Caco-2 (cell line): Measurements from ENCODE around the gene ABHD12B. TPM values are rescaled to one million over a fixed set of nuclear protein-coding genes. Genes with fewer than 3 reads are reported as not detected.

ENCODE experiments used
- BruUV-seq: library from RNA; stranded (reverse); fragments of 400-500 nt; replicated peaks from 2 replicates; lab custom pipeline; 2021; lab: Mats Ljungman, UMichigan
- CTCF ChIA-PET: fragments of 300-600 bp; sonication (Branson Sonifier 250); formaldehyde crosslinking; loops from one replicate; lab custom pipeline; 2022; ENCODE audit warnings: antibody characterized with exemption; lab: Charles Lee
- POLR2A ChIA-PET: fragments of 300-600 bp; sonication (Branson Sonifier 250); formaldehyde crosslinking; loops from one replicate; lab custom pipeline; 2022; ENCODE audit warnings: antibody characterized with exemption; lab: Charles Lee
- DNase-seq, 2 experiments: peaks; one replicate each; pipeline versions ENCODE4 v3.0.0 to v3.0.0-alpha.2; 2020 to 2022
- H3K27me3 ChIP-seq: replicated peaks from 2 replicates; pipeline ENCODE4 v1.6.0; 2011; ENCODE audit warnings: low read length; ENCODE audit not compliant: control insufficient read depth, insufficient read depth
- H3K36me3 ChIP-seq: 2 replicates; pipeline ENCODE4 v1.5.1; 2011; ENCODE audit warnings: low read length; ENCODE audit not compliant: control insufficient read depth, insufficient read depth
- H3K4me1 ChIP-seq: fragments of 250-450 bp; sonication (Bioruptor Pico); 2 replicates; pipeline ENCODE4 v1.5.1; 2020; ENCODE audit warnings: mild to moderate bottlenecking
- H3K4me3 ChIP-seq: 2 replicates; pipeline ENCODE4 v1.5.1; 2011; ENCODE audit warnings: low read depth, mild to moderate bottlenecking, control low read depth, low read length
- H3K9me3 ChIP-seq: fragments of 250-450 bp; sonication (Bioruptor Pico); 2 replicates; pipeline ENCODE4 v1.5.1; 2020; ENCODE audit warnings: mild to moderate bottlenecking, moderate library complexity
- H3K27ac Mint-ChIP-seq: one replicate; pipeline ENCODE4 v1.8.0; 2022; ENCODE audit warnings: mixed read lengths; ENCODE audit not compliant: unreplicated experiment
- H3K27me3 Mint-ChIP-seq: one replicate; pipeline ENCODE4 v1.8.0; 2022; ENCODE audit warnings: mixed read lengths; ENCODE audit not compliant: insufficient read depth, unreplicated experiment
- H3K36me3 Mint-ChIP-seq: one replicate; pipeline ENCODE4 v1.8.0; 2022; ENCODE audit warnings: mild to moderate bottlenecking, mixed read lengths; ENCODE audit not compliant: insufficient read depth, unreplicated experiment
- H3K4me1 Mint-ChIP-seq: one replicate; pipeline ENCODE4 v1.8.0; 2022; ENCODE audit warnings: low read depth, mixed read lengths; ENCODE audit not compliant: unreplicated experiment
- H3K4me3 Mint-ChIP-seq: one replicate; pipeline ENCODE4 v1.8.0; 2022; ENCODE audit warnings: mild to moderate bottlenecking, moderate library complexity, mixed read lengths; ENCODE audit not compliant: unreplicated experiment
- H3K9me3 Mint-ChIP-seq: one replicate; pipeline ENCODE4 v1.8.0; 2022; ENCODE audit warnings: mixed read lengths; ENCODE audit not compliant: unreplicated experiment
- intact Hi-C: fragments of 100-400 bp; cut with micrococcal nuclease; formaldehyde crosslinking; loops from one replicate; pipeline ENCODE4 v1.10.0; 2022; ENCODE audit not compliant: unreplicated experiment
- total RNA-seq: library from RNA; stranded (reverse); gene quantifications from 2 replicates; pipeline ENCODE4 v1.2.3, GENCODE V29; 2022
- TF ChIP-seq, protein P1 (sequence below), 2 experiments: fragments of 200-600 bp in 1 of 2; IDR thresholded peaks; 1 replicate in 1 of 2; 2 replicates in 1 of 2; pipeline versions ENCODE4 v1.5.1 to v1.8.0; 2011 to 2022; ENCODE audit warnings: antibody characterized with exemption in 1 of 2, control low read depth in 1 of 2, inconsistent platforms in 1 of 2, low read depth in 1 of 2, low read length in 1 of 2, mild to moderate bottlenecking in 1 of 2, moderate library complexity in 1 of 2; ENCODE audit not compliant: insufficient read depth in 1 of 2, severe bottlenecking in 1 of 2, unreplicated experiment in 1 of 2

Gene ABHD12B
- total RNA-seq, 1 experiment from 2014 or later, result not detected

DNA sequence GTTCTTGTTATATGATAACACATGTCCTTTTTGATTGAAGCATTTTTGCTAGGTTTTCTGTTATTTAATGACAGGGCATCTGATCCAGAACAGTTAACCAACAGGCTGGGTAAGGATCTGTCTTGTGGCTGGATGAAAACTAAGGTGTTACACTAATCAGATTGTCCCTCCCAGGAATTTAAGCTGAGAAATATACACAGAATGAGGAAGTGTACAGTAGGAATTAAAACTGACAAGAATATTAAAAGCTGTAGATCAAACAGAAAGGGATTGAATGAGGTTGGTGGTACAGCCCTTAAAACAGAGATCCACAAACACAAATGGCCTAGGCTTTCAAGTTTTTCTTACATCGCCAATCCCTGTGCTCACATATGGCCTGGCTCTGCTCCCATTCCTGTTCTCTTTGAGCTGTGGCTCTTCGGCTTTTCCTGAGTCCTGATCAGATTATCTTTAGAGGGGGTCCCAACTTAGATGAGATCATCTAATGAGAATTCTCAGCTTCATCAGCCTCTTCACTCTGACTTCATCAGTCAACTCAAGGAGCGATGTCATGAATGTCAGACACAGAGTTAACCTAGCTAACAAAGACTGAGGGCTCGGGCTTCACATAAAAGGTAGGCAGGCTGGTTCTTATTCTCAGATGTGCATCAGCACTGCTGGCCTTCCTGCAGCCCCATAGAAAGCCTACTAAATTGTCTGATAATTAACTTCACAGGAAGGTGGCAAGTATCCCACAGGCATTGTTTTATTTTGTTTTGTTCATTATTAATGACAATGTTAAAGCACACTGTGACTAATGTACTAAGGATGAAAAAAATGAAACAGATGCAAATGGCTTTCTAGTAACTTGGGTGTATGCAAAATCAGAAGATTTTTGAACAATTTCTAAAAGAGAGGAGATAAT is 61.0 kb downstream of the ABHD12B start:
- ChIA-PET POLR2A (interaction anchor here (0.6 kb wide), 1 partner anchor 325 kb away, joined by 3 read pairs; no protein-coding TSS in a partner anchor), CTCF (no interaction called here)
- Histone ChIP-seq H3K9me3 (no peaks in the 10 kb centered on the region), H3K36me3 (0 out of 2 replicates have a peak, but pooled peaks cover 1% of the 10 kb centered on the region), H3K27me3 (no peaks in the 10 kb centered on the region), H3K4me1 (peaks cover 23% of the 10 kb centered on the region), H3K4me3 (no peak overlapping the region)
- no peaks in the 10 kb centered on the region for H3K27me3 Mint-ChIP-seq
- DNase-seq, result no peak
- H3K9me3 Mint-ChIP-seq, result no peaks in the 10 kb centered on the region
- intact Hi-C loops, result no loop called here
- H3K36me3 Mint-ChIP-seq, result peaks cover 20% of the 10 kb centered on the region
- BruUV-seq, result no TSS peak
- no peak overlapping the region for H3K4me3 Mint-ChIP-seq
- TF ChIP-seq, protein P1, sequence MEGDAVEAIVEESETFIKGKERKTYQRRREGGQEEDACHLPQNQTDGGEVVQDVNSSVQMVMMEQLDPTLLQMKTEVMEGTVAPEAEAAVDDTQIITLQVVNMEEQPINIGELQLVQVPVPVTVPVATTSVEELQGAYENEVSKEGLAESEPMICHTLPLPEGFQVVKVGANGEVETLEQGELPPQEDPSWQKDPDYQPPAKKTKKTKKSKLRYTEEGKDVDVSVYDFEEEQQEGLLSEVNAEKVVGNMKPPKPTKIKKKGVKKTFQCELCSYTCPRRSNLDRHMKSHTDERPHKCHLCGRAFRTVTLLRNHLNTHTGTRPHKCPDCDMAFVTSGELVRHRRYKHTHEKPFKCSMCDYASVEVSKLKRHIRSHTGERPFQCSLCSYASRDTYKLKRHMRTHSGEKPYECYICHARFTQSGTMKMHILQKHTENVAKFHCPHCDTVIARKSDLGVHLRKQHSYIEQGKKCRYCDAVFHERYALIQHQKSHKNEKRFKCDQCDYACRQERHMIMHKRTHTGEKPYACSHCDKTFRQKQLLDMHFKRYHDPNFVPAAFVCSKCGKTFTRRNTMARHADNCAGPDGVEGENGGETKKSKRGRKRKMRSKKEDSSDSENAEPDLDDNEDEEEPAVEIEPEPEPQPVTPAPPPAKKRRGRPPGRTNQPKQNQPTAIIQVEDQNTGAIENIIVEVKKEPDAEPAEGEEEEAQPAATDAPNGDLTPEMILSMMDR (IDR thresholded peaks at IDR 0.05; ENCODE audit: insufficient read depth in 1 of 2, low read depth in 1 of 2, low read length in 1 of 2, severe bottlenecking in 1 of 2, unreplicated experiment in 1 of 2), result no peak
- H3K27ac Mint-ChIP-seq, result no peak overlapping the region
- no peaks in the 10 kb centered on the region for H3K4me1 Mint-ChIP-seq

DNA sequence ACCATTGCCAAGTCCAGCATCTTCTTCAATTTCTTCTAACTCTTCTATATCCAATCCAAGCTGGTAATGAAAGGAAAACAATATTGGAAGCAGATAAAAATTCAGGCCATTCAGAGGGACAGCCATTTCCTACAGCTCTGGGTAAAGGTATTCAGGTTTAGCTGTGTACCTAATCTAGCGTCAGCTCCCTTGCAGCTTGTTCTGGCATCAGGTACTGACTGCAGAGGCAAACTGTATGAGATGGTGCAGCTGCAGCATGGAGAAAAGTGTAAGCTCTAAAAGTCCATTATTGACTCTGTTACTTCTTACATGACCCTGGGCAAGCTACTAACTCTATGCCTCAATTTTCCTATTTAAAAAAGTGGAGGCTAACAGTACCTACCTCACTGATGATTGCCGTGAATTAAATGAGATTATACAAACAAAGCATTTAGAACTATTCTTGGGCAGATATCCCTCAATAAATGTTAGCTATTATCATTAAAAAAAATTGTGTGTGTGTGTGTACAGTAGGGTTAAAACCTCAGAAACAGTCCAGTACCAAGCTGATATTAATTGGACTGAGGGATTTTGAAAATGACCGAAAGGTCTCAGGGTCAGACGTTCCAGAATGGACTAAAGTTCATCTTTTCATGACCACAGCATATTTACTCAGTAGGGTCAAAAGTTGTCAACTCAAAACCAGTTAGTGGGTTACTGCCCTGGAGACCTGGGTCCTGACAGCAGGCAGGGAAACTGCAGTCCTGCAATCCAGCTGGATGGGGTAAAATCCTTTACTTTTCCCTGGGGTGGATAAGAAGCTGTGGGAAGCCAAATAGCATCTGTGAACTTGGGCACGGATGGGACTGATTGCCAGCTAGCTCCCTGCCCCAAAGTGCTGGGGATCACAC is 63.5 kb downstream of the ABHD12B start:
- intact Hi-C loops, result no loop called here
- peak in 1 of 2 experiments; percentile 17 for DNase-seq
- Histone ChIP-seq H3K4me1 (peaks cover 29% of the 10 kb centered on the region), H3K27me3 (no peaks in the 10 kb centered on the region), H3K9me3 (no peaks in the 10 kb centered on the region), H3K36me3 (no peaks in the 10 kb centered on the region), H3K4me3 (no peak overlapping the region)
- TF ChIP-seq, protein P1 (IDR thresholded peaks at IDR 0.05; ENCODE audit: insufficient read depth in 1 of 2, low read depth in 1 of 2, low read length in 1 of 2, severe bottlenecking in 1 of 2, unreplicated experiment in 1 of 2), result no peak
- H3K4me1 Mint-ChIP-seq, result peaks cover 4% of the 10 kb centered on the region
- H3K27me3 Mint-ChIP-seq, result no peaks in the 10 kb centered on the region
- no peaks in the 10 kb centered on the region for H3K9me3 Mint-ChIP-seq
- H3K27ac Mint-ChIP-seq, result no peak overlapping the region
- H3K4me3 Mint-ChIP-seq, result no peak overlapping the region
- H3K36me3 Mint-ChIP-seq, result peaks cover 12% of the 10 kb centered on the region
- no TSS peak for BruUV-seq
- ChIA-PET POLR2A (no interaction called here), CTCF (no interaction called here)

DNA sequence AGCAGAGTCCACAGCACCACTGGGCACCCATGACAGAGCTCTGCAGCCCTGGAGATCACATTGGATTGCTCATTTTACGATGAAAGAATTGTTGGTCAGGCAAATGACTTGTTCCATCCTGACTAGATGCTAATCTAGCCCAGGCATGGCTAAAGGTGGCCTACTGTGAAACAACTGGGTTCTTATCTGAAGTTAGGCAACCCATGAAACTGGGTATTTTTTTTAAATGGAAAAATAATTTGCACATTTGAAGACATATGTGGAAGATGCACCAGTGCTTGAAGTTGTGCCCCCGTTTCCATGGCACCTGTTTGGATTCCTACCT is 64.1 kb downstream of the ABHD12B start:
- BruUV-seq, result no TSS peak
- Histone ChIP-seq H3K4me1 (peaks cover 29% of the 10 kb centered on the region), H3K9me3 (no peaks in the 10 kb centered on the region), H3K27me3 (no peaks in the 10 kb centered on the region), H3K4me3 (no peak overlapping the region), H3K36me3 (no peaks in the 10 kb centered on the region)
- Mint-ChIP-seq H3K4me1 (peaks cover 10% of the 10 kb centered on the region), H3K9me3 (no peaks in the 10 kb centered on the region), H3K4me3 (no peak overlapping the region), H3K27me3 (no peaks in the 10 kb centered on the region), H3K27ac (no peak overlapping the region), H3K36me3 (peaks cover 6% of the 10 kb centered on the region)
- POLR2A ChIA-PET, result no interaction called here
- CTCF ChIA-PET, result no interaction called here
- TF ChIP-seq, protein P1 (IDR thresholded peaks at IDR 0.05; ENCODE audit: insufficient read depth in 1 of 2, low read depth in 1 of 2, low read length in 1 of 2, severe bottlenecking in 1 of 2, unreplicated experiment in 1 of 2), result no peak
- no peak for DNase-seq
- intact Hi-C loops, result no loop called here
